HG03097 (cell line): ENCODE results near the gene PDPN.

Experiments used
- ATAC-seq: cut with Tn5 transposase; IDR thresholded peaks from one replicate; pipeline ENCODE4 v1.9.1; 2021; ENCODE audit not compliant: unreplicated experiment, low FRiP score

The PDPN gene

GRCh38 chr1:13576926-13577325 lies 6.7 kb upstream of the PDPN start:
- no peak for ATAC-seq

- no peak for ATAC-seq
Observed at GRCh38 chr1:13577846-13578245, 5.8 kb upstream of the PDPN start.

DNA sequence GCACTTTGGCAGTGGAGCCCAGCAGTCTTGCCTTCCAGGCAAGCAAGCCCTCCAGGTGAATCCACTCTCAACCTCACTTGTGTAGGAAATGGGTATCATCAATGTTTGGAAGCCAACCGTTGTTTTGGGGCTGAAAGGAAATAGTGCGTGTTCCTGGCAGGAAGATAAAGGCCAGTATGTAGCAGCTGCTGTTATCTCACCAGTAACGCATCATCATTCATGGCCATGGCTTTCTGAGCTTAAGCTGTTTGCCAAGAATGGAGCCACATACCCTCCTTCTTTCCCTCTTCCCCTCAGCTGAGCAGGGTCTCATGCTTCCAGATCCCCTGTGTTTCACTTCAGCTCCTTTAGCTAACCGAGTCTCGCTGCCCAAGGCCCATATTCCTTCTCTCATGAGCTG lies 2.2 kb upstream of the PDPN start:
- ATAC-seq, result no peak

GRCh38 chr1:13582713-13583443 lies 754 bp upstream of the PDPN start:
- no peak for ATAC-seq

DNA sequence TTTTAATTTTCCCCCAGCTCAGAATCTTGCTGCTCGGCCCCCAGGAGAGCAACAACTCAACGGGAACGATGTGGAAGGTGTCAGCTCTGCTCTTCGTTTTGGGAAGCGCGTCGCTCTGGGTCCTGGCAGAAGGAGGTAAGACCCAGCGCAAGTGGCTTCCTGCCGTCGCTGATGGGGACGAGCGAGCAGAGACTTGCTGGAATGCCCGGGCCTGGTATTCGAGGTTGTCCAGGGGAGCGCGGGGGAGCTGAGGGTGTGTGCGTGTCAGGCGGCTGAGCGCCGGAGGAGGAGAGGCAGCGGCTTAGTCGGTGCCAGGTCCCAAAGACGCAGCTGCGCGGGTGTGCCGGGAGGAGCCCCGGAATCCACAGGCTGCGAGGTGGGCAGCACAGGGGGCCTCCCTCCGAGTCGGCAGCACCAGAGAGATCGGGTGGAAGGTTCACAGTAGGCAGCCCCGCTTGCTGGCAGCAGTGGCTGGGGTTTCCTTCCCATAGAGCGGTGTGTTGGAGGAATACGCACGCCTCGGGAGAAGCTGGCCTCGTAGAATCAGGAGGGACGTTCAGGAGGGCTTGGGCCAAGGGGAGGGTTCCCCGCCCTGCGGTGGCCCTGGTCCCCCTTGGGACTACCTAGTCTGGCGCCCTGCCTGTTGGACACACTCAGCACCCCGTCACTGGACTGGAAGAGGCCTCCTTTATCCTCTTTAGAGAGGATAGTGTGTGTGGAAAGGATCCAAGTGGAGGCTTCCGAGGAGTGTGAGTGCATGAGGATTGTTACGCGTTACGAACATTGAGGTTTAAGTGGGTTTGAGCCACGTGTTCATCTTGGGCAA lies 547 bp downstream of the PDPN start:
- no peak for ATAC-seq

GRCh38 chr1:13584876-13585611 lies 1.4 kb downstream of the PDPN start:
- no peak for ATAC-seq

DNA sequence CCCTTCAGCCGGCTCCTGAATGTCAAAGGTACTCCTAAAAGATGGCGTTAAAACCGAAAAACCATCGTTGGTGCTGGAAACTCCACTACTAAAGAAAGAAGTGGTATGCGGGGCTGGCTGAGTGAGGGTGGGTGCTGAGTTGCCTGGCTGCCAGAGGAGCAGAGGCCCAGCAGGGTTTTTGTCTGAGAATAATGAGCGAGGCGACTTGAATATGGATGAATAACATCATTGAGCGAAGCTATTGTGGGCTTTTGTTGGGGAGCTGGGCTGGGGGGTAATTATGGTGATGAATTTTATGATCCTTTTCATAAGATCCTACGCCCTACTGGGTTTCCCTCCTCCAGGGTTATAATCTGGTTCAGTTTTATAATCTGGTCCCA lies 2.0 kb downstream of the PDPN start:
- no peak for ATAC-seq

DNA sequence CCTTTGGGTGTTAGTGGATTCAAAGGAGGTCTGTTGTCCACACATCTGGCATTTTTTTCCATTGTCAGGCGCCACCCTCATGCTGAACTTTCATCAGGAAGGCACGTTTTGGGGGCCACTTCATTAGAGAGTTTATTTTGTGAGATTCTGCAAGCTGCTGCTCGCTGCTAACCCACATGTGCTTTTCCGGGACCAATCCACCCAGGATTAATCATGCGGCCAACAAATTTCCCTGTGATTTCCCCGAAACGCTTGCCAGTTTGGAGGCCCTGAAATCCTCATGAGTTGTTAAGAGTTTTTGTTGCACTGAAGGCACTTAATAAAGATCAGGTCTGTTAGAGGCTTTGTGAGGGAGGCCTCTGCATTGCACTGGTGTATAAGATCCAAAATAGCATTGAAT lies 2.4 kb downstream of the PDPN start:
- ATAC-seq, result no peak

- no peak for ATAC-seq
Observed at GRCh38 chr1:13587256-13588030, 3.8 kb downstream of the PDPN start.

GRCh38 chr1:13588946-13589796 lies 5.5 kb downstream of the PDPN start:
- ATAC-seq, result no peak

DNA sequence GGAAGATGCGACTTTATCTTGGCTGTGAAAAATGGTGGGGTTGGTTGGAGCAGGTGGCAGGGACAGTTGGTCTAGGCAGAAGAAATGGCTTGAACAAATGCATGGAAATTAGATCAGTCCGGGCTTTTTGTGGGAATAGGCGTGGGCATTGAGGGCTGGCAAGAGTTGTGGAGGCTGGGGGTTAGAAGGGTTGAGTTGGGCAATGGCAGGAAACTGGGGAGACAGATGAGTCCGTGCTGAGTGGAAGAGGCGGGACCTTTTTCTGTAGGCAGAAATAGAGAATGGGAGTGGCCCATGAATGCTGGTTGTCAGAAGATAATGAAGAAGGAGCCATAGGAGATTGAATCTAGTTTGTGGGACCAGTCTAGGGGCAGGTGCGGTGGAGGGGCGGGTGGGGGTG lies 6.9 kb downstream of the PDPN start:
- no peak for ATAC-seq

- no peak for ATAC-seq
Observed at GRCh38 chr1:13593511-13594131, 10.0 kb downstream of the PDPN start.

GRCh38 chr1:13595411-13595810 lies 11.8 kb downstream of the PDPN start:
- ATAC-seq, result no peak

- no peak for ATAC-seq
Observed at GRCh38 chr1:13597166-13597565, 13.5 kb downstream of the PDPN start.

GRCh38 chr1:13600762-13601453 lies 17.3 kb downstream of the PDPN start:
- ATAC-seq, result no peak

DNA sequence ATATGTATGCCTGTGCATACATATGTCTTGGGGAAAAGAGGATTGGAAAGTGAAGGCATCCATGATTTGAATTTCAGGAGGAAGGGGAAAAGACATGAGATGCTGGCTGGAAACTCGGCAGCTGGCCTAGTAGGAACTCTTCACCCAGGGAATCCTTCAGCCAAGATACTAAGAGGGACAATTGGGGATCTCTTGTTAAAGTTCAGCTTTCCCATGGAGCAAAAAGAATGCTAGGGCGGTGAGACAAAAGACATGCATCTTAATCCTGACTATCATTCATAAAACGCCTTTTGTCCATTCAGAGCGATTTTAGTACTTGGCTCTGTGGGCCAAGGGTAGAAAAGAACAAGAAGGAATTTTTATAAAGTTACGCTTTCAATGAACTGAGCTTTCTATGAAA lies 20.5 kb downstream of the PDPN start:
- no peak for ATAC-seq

DNA sequence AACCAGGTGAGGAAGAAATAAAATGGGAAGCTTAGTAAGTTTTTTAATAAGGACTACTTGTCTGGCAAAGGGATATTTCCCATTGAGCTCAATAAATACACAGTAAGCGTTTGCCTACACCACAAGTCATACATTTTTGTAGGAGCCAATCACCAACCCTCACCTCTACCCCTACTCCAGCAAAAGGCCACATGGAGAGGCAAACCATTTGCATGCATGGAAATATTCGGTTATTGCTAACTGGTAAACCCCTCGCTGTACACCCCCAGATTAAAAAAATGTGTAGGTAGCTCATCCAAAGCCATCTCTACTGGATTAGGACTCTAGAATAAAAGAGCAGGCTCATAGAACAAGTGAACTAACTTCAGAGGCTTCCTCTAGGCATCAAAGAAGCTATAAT lies 21.1 kb downstream of the PDPN start:
- no peak for ATAC-seq

DNA sequence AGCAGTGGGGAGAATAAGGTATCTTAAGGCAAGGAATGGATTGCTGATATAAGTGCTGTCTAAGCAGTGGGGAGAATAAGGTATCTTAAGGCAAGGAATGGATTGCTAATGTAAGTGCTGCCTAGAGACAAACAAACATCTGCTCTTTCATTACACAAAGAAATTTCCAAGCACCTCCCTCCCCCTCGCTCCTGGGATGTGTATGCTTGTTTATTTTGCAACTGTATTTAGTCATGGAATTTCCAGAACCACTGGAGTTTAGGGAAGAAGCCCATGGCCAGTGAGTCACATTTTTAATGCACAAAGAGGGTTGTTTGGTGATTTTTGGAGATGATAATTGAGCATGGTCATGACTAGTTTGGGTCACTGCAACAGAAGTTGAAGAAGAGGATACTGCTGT lies 21.5 kb downstream of the PDPN start:
- ATAC-seq, result no peak

GRCh38 chr1:13607002-13607401 lies 23.4 kb downstream of the PDPN start:
- no peak for ATAC-seq
